ENCODE results near the gene TMSB4X. TPM values are rescaled to one million over a fixed set of nuclear protein-coding genes. Genes with fewer than 3 reads are reported as not detected.

Gene TMSB4X
- total RNA-seq, 1 donor = 5,524 TPM

GRCh38 chrX:12985331-12985730 lies 10.4 kb downstream of the TMSB4X start:
- no peak for DNase-seq (ENCODE audit: low read depth)
- H3K4me3 ChIP-seq (ENCODE audit: low read depth, low read length) = no peak overlapping the region
- TF ChIP-seq CTCF (IDR thresholded peaks at IDR 0.05; ENCODE audit: insufficient read depth, low read length) = no peak

- no peak overlapping the region for H3K4me3 ChIP-seq (ENCODE audit: low read depth, low read length)
- DNase-seq (ENCODE audit: low read depth) = no peak
- no peak for TF ChIP-seq CTCF (IDR thresholded peaks at IDR 0.05; ENCODE audit: insufficient read depth, low read length)
Measured at GRCh38 chrX:12986164-12986779, 11.4 kb downstream of the TMSB4X start.

- peak; percentile 88 for DNase-seq (ENCODE audit: low read depth)
- TF ChIP-seq CTCF (IDR thresholded peaks at IDR 0.05; ENCODE audit: insufficient read depth, low read length) = no peak
- no peak overlapping the region for H3K4me3 ChIP-seq (ENCODE audit: low read depth, low read length)
Measured at GRCh38 chrX:12986886-12987285, 12.0 kb downstream of the TMSB4X start.

DNA sequence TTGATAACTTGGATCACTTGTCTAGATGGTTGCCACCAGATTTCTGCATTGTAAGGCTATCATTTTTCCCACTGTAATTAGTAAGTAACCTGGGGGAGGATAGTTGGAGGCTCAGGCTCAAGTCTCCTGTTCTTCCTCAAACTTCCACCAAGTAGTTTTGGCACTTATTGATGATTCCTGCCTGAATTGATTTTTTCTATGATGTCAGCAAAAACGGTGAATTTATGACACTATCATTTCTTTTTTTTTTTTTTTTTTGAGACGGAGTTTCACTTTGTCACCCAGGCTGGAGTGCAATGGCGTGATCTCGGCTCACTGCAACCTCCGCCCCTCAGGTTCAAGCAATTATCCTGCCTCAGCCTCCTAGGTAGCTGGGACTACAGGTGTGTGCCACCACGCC lies 12.4 kb downstream of the TMSB4X start:
- no peak overlapping the region for H3K4me3 ChIP-seq (ENCODE audit: low read depth, low read length)
- no peak for DNase-seq (ENCODE audit: low read depth)
- TF ChIP-seq CTCF (IDR thresholded peaks at IDR 0.05; ENCODE audit: insufficient read depth, low read length) = no peak

GRCh38 chrX:12987900-12988594 lies 13.1 kb downstream of the TMSB4X start:
- DNase-seq (ENCODE audit: low read depth) = no peak
- no peak overlapping the region for H3K4me3 ChIP-seq (ENCODE audit: low read depth, low read length)
- no peak for TF ChIP-seq CTCF (IDR thresholded peaks at IDR 0.05; ENCODE audit: insufficient read depth, low read length)

- no peak for TF ChIP-seq CTCF (IDR thresholded peaks at IDR 0.05; ENCODE audit: insufficient read depth, low read length)
- DNase-seq (ENCODE audit: low read depth) = peak; percentile 80
- no peak overlapping the region for H3K4me3 ChIP-seq (ENCODE audit: low read depth, low read length)
Measured at GRCh38 chrX:12988797-12989196, 13.9 kb downstream of the TMSB4X start.
